GM19043 (cell line): ENCODE measurements around the gene SUMO2.
"Not testable (repeated sequence)": the region's sequence is repeated elsewhere in the genome, so short reads cannot be mapped to it uniquely, and the experiment has no call there.

ENCODE experiments used
- ATAC-seq: cut with Tn5 transposase; IDR thresholded peaks from one replicate; pipeline ENCODE4 v1.9.1; 2021; ENCODE audit warnings: low read depth; ENCODE audit not compliant: unreplicated experiment

The SUMO2 gene

GRCh38 chr17:75182569-75183436, at the start of gene SUMO2:
SUMO2 (minus strand) TSS chr17:75182959; CDS start chr17:75182834, 125 bp downstream.
- peak; percentile 67 for ATAC-seq

- no peak for ATAC-seq
These were observed 49.1 kb upstream of the SUMO2 start for GRCh38 chr17:75231741-75232464.

GRCh38 chr17:75231071-75231470, 48.3 kb upstream of the SUMO2 start:
- ATAC-seq: no peak

- ATAC-seq: no peak
These were observed 46.1 kb upstream of the SUMO2 start for GRCh38 chr17:75228847-75229246.

GRCh38 chr17:75228305-75228704, 45.5 kb upstream of the SUMO2 start:
- ATAC-seq: no peak

GRCh38 chr17:75227729-75228128, 45.0 kb upstream of the SUMO2 start:
- ATAC-seq: no peak

GRCh38 chr17:75225016-75225415, 42.3 kb upstream of the SUMO2 start:
- ATAC-seq: no peak

GRCh38 chr17:75219815-75220214, 37.1 kb upstream of the SUMO2 start:
- ATAC-seq: no peak

- no peak for ATAC-seq
These were observed 35.4 kb upstream of the SUMO2 start for GRCh38 chr17:75218131-75218530.

GRCh38 chr17:75209061-75209460, 26.3 kb upstream of the SUMO2 start:
- no peak for ATAC-seq

GRCh38 chr17:75208161-75208560, 25.4 kb upstream of the SUMO2 start:
- ATAC-seq: no peak

GRCh38 chr17:75207760-75208159, 25.0 kb upstream of the SUMO2 start:
- no peak for ATAC-seq

- not testable (repeated sequence) for ATAC-seq
These were observed 24.3 kb upstream of the SUMO2 start for GRCh38 chr17:75207050-75207407.

GRCh38 chr17:75205793-75206163, 23.0 kb upstream of the SUMO2 start:
- ATAC-seq: no peak

- peak; percentile 56 for ATAC-seq
These were observed 22.5 kb upstream of the SUMO2 start, which contains the start of gene NUP85 for GRCh38 chr17:75205037-75205792. NUP85 (plus strand) TSS chr17:75205679; CDS start chr17:75205762, 83 bp downstream.

GRCh38 chr17:75199886-75200618, 17.3 kb upstream of the SUMO2 start:
- ATAC-seq: no peak

GRCh38 chr17:75194879-75195278, 12.1 kb upstream of the SUMO2 start:
- no peak for ATAC-seq

- ATAC-seq: no peak
These were observed 8.8 kb upstream of the SUMO2 start for GRCh38 chr17:75191584-75191983.

GRCh38 chr17:75188614-75189013, 5.9 kb upstream of the SUMO2 start:
- no peak for ATAC-seq
